B cell (primary cell): ENCODE measurements around the gene PHPT1. TPM values are rescaled to one million over a fixed set of nuclear protein-coding genes. Genes with fewer than 3 reads are reported as not detected.
"Not testable (repeated sequence)": the region's sequence is repeated elsewhere in the genome, so short reads cannot be mapped to it uniquely, and the experiment has no call there.

Experiments
- ATAC-seq: fragments of 200-7000 bp; cut with Tn5 transposase; one replicate; pipeline ENCODE4 v1.10.0; 2021; ENCODE audit warnings: low read depth, mild to moderate bottlenecking, moderate number of reproducible peaks, moderate library complexity
- CTCF ChIA-PET: fragments of 350-600 bp; sonication (Branson Sonifier 250); formaldehyde crosslinking; loops from one replicate; lab custom pipeline; 2021; ENCODE audit warnings: antibody characterized with exemption, inconsistent platforms; lab: Charles Lee
- POLR2A ChIA-PET: fragments of 350-600 bp; sonication (Branson Sonifier 250); formaldehyde crosslinking; loops from one replicate; lab custom pipeline; 2021; ENCODE audit warnings: antibody characterized with exemption; lab: Charles Lee
- DNase-seq: peaks from one replicate; pipeline ENCODE4 v3.0.0; 2013
- H2AFZ ChIP-seq: 2 replicates; pipeline ENCODE4 v1.6.1; 2012; ENCODE audit warnings: mild to moderate bottlenecking, low read depth, low read length; ENCODE audit not compliant: insufficient read depth, poor library complexity, severe bottlenecking
- H3K27ac ChIP-seq, 2 donors: 1 replicate in 1 of 2; 2 replicates in 1 of 2; pipeline ENCODE4 v1.5.1; 2012 to 2013; ENCODE audit warnings: low read length in 2 of 2, mild to moderate bottlenecking in 2 of 2, moderate library complexity in 1 of 2
- H3K27me3 ChIP-seq, 4 experiments: fragments of 200-600 bp in 1 of 4; sonication (generic) in 1 of 4; replicated peaks in 1 of 4; 1 replicate in 2 of 4; 2 replicates in 2 of 4; pipeline versions ENCODE4 v1.6.1 to v1.7.0; 2013 to 2016; ENCODE audit warnings: low read length in 3 of 4, mild to moderate bottlenecking in 2 of 4, mixed read lengths in 1 of 4, moderate library complexity in 1 of 4; ENCODE audit not compliant: insufficient read depth in 4 of 4, control insufficient read depth in 3 of 4; ENCODE audit errors: control extremely low read depth in 1 of 4
- H3K36me3 ChIP-seq, 2 experiments: replicated peaks in 1 of 2; 1 replicate in 1 of 2; 2 replicates in 1 of 2; pipeline versions ENCODE4 v1.6.1 to v1.7.1; 2013; ENCODE audit warnings: low read length in 1 of 2; ENCODE audit not compliant: insufficient read depth in 2 of 2, control insufficient read depth in 1 of 2; ENCODE audit errors: control extremely low read depth in 1 of 2, extremely low read depth in 1 of 2
- H3K4me1 ChIP-seq, 2 donors: fragments of 200-600 bp in 1 of 2; sonication (generic) in 1 of 2; 1 replicate in 1 of 2; 2 replicates in 1 of 2; pipeline versions ENCODE4 v1.5.1 to v1.6.1; 2013 to 2017; ENCODE audit warnings: low read length in 2 of 2; ENCODE audit not compliant: control insufficient read depth in 2 of 2, insufficient read depth in 2 of 2
- H3K4me2 ChIP-seq: replicated peaks from 2 replicates; pipeline ENCODE3; 2012; ENCODE audit warnings: mild to moderate bottlenecking, low read depth, low read length; ENCODE audit not compliant: poor library complexity, severe bottlenecking
- H3K4me3 ChIP-seq, 5 experiments: fragments of 200-600 bp in 1 of 5; sonication (generic) in 1 of 5; 1 replicate in 3 of 5; 2 replicates in 2 of 5; pipeline versions ENCODE4 v1.5.1 to v1.7.0; 2011 to 2016; ENCODE audit warnings: low read length in 4 of 5, mild to moderate bottlenecking in 4 of 5, low read depth in 2 of 5, control low read depth in 1 of 5, moderate library complexity in 1 of 5; ENCODE audit not compliant: insufficient read depth in 1 of 5; ENCODE audit errors: control extremely low read depth in 1 of 5, extremely low read depth in 1 of 5
- H3K79me2 ChIP-seq: fragments of 200-600 bp; sonication (generic); one replicate; pipeline ENCODE4 v1.6.0; 2016; ENCODE audit warnings: low read length; ENCODE audit not compliant: control insufficient read depth, insufficient read depth
- H3K9ac ChIP-seq: fragments of 200-600 bp; sonication (generic); 2 replicates; pipeline ENCODE4 v1.6.1; 2017; ENCODE audit warnings: mild to moderate bottlenecking, low read length, moderate library complexity
- H3K9me3 ChIP-seq, 3 donors: one replicate each; pipeline versions ENCODE4 v1.6.1 to v1.7.1; 2013; ENCODE audit warnings: low read length in 2 of 3; ENCODE audit not compliant: control insufficient read depth in 2 of 3, insufficient read depth in 1 of 3; ENCODE audit errors: control extremely low read depth in 1 of 3
- H4K20me1 ChIP-seq: 2 replicates; pipeline ENCODE4 v1.6.0; 2012; ENCODE audit warnings: mild to moderate bottlenecking, low read length; ENCODE audit not compliant: insufficient read depth, control insufficient read depth, poor library complexity, severe bottlenecking
- H3K27ac Mint-ChIP-seq: one replicate; pipeline ENCODE4 v1.8.0; 2021; ENCODE audit warnings: mixed read lengths
- H3K27me3 Mint-ChIP-seq: one replicate; pipeline ENCODE4 v1.8.0; 2021; ENCODE audit warnings: mixed read lengths
- H3K4me1 Mint-ChIP-seq: one replicate; pipeline ENCODE4 v1.8.0; 2021; ENCODE audit warnings: mixed read lengths
- H3K4me3 Mint-ChIP-seq: one replicate; pipeline ENCODE4 v1.8.0; 2021; ENCODE audit warnings: mixed read lengths
- H3K9me3 Mint-ChIP-seq: one replicate; pipeline ENCODE4 v1.8.0; 2022; ENCODE audit warnings: mixed read lengths; ENCODE audit not compliant: insufficient read depth
- EZH2 ChIP-seq: IDR thresholded peaks from 2 replicates; pipeline ENCODE4 v1.6.1; 2012; ENCODE audit warnings: borderline replicate concordance, low read depth, mild to moderate bottlenecking, moderate library complexity, low read length; ENCODE audit not compliant: insufficient read depth, poor library complexity, severe bottlenecking
- WGBS: methylation state at CpG from one replicate; pipeline ENCODE4 v1.1.5; 2013; ENCODE audit warnings: missing lambda C conversion rate; ENCODE audit not compliant: insufficient coverage; 5-methylcytosine and 5-hydroxymethylcytosine counted together
- intact Hi-C: fragments of 100-400 bp; cut with micrococcal nuclease; formaldehyde crosslinking; loops from one replicate; pipeline ENCODE4 v1.10.0; 2022
- polyA plus RNA-seq: library from polyadenylated mRNA; depleted of rRNA; stranded (reverse); fragments of >200 nt; gene quantifications from 2 replicates; pipeline ENCODE4 v1.2.3, GENCODE V29; 2012
- total RNA-seq, 2 donors: library from RNA; stranded (reverse); fragments of 120-200 nt in 1 of 2; gene quantifications; 1 replicate in 1 of 2; 2 replicates in 1 of 2; pipeline versions ENCODE4 v1.2.3 to v1.2.4, GENCODE V29; 2013 to 2022
- TF ChIP-seq, protein P1 (sequence below): fragments of 200-600 bp; IDR thresholded peaks from one replicate; pipeline ENCODE4 v1.8.0; 2022; ENCODE audit warnings: antibody characterized with exemption, mild to moderate bottlenecking

Gene PHPT1
- total and polyA plus RNA-seq, 2 donors (not counting 1 experiment from before 2014, with no cell fraction given): 36.5 to 37.2 TPM

- H3K79me2 ChIP-seq: no peaks in the 10 kb centered on the region
- Mint-ChIP-seq H3K4me3 (no peak overlapping the region), H3K9me3 (no peaks in the 10 kb centered on the region), H3K27me3 (no peaks in the 10 kb centered on the region), H3K4me1 (peaks cover 11% of the 10 kb centered on the region), H3K27ac (no peak overlapping the region)
- no peak overlapping the region for H3K4me3 ChIP-seq
- TF ChIP-seq, protein P1, sequence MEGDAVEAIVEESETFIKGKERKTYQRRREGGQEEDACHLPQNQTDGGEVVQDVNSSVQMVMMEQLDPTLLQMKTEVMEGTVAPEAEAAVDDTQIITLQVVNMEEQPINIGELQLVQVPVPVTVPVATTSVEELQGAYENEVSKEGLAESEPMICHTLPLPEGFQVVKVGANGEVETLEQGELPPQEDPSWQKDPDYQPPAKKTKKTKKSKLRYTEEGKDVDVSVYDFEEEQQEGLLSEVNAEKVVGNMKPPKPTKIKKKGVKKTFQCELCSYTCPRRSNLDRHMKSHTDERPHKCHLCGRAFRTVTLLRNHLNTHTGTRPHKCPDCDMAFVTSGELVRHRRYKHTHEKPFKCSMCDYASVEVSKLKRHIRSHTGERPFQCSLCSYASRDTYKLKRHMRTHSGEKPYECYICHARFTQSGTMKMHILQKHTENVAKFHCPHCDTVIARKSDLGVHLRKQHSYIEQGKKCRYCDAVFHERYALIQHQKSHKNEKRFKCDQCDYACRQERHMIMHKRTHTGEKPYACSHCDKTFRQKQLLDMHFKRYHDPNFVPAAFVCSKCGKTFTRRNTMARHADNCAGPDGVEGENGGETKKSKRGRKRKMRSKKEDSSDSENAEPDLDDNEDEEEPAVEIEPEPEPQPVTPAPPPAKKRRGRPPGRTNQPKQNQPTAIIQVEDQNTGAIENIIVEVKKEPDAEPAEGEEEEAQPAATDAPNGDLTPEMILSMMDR: no peak
- TF ChIP-seq EZH2: no peak
- H3K4me1 ChIP-seq: peaks cover 20 to 30% of the 10 kb centered on the region in 2 donors
- ATAC-seq (no peak), DNase-seq (no peak)
- H3K4me2 ChIP-seq: no peak overlapping the region
- ChIA-PET POLR2A (no interaction called here), CTCF (interaction anchor here (1.1 to 3.6 kb wide), 7 partner anchors 34 to 194 kb away, joined by 4 to 29 read pairs (median 6); partner anchors contain the start of genes CLIC3, FBXW5 and RABL6)
- no peaks in the 10 kb centered on the region for H3K36me3 ChIP-seq
- no peak overlapping the region for H2AFZ ChIP-seq
- intact Hi-C loops: no loop called here
- peaks cover 24% of the 10 kb centered on the region for H4K20me1 ChIP-seq
- peaks cover 0 to 14% (median 0%) of the 10 kb centered on the region in 3 donors for H3K9me3 ChIP-seq
- no peak overlapping the region for H3K9ac ChIP-seq
- no peak overlapping the region for H3K27ac ChIP-seq
- H3K27me3 ChIP-seq: peaks cover 0 to 20% (median 3%) of the 10 kb centered on the region in 4 experiments
- WGBS: 95% methylated on average over 24 of the region's 28 CpGs
Observed at GRCh38 chr9:136840877-136841645, 8.1 kb upstream of the PHPT1 start.

- ATAC-seq, DNase-seq, H3K27ac ChIP-seq, H3K9me3 Mint-ChIP-seq, H2AFZ ChIP-seq, H3K27me3 Mint-ChIP-seq, H3K79me2 ChIP-seq, H3K36me3 ChIP-seq: not testable (repeated sequence)
- peak overlapping the region; percentile 92 for H3K4me3 Mint-ChIP-seq
- Histone ChIP-seq H3K27me3 (peaks cover 0 to 25% (median 6%) of the 10 kb centered on the region in 4 experiments), H3K4me2 (peak overlapping the region; percentile 89), H4K20me1 (peaks cover 24% of the 10 kb centered on the region), H3K9ac (peak overlapping the region; percentile 87), H3K4me1 (peaks cover 26 to 34% of the 10 kb centered on the region in 2 donors), H3K4me3 (peak overlapping the region in 4 of 5 experiments; percentile 66 to 84 (median 74)), H3K9me3 (peaks cover 0 to 19% (median 0%) of the 10 kb centered on the region in 3 donors)
- peaks cover 14% of the 10 kb centered on the region for H3K4me1 Mint-ChIP-seq
- POLR2A ChIA-PET: interaction anchor here (0.6 to 1.8 kb wide), 6 partner anchors 9 to 834 kb away, joined by 3 to 6 read pairs (median 3); partner anchors contain the start of genes PAXX, RABL6 and TUBB4B
- WGBS: 74% methylated on average over 16 of the region's 16 CpGs
- CTCF ChIA-PET: interaction anchor here (0.6 to 3.6 kb wide), 37 partner anchors 10 to 229 kb away, joined by 3 to 29 read pairs (median 5); partner anchors contain the start of genes ABCA2, CLIC3, EDF1 and FBXW5
- H3K27ac Mint-ChIP-seq: peak overlapping the region; percentile 81
- intact Hi-C loops: loop anchor here (1.0 to 2.0 kb wide), 3 partner anchors 35 to 193 kb away; partner anchors contain the start of gene RABL6
Observed at GRCh38 chr9:136841646-136842379, 7.4 kb upstream of the PHPT1 start.
